Nephron (organoid): Measurements from ENCODE around the gene UBA5.

Experiments
- H3K27ac Mint-ChIP-seq, 3 experiments: 2 replicates each; pipeline ENCODE4 v1.8.0; 2020; ENCODE audit warnings: mixed read lengths in 3 of 3, mild to moderate bottlenecking in 2 of 3, moderate library complexity in 1 of 3
- H3K27me3 Mint-ChIP-seq: 2 replicates; pipeline ENCODE4 v1.8.0; 2021; ENCODE audit warnings: low read depth, mild to moderate bottlenecking, moderate library complexity, mixed read lengths
- H3K36me3 Mint-ChIP-seq: 2 replicates; pipeline ENCODE4 v1.8.0; 2020; ENCODE audit warnings: low read depth, mixed read lengths
- H3K4me1 Mint-ChIP-seq: 2 replicates; pipeline ENCODE4 v1.8.0; 2020; ENCODE audit warnings: mixed read lengths
- H3K4me3 Mint-ChIP-seq, 3 experiments: 2 replicates each; pipeline ENCODE4 v1.8.0; 2020; ENCODE audit warnings: mild to moderate bottlenecking in 3 of 3, mixed read lengths in 3 of 3, moderate library complexity in 2 of 3
- H3K9me3 Mint-ChIP-seq: 2 replicates; pipeline ENCODE4 v1.8.0; 2020; ENCODE audit warnings: mixed read lengths
- TF ChIP-seq, protein P1 (sequence below), 3 experiments: fragments of 200-600 bp; sonication (generic); IDR thresholded peaks; one replicate each; pipeline ENCODE4 v1.5.0; 2021; ENCODE audit warnings: antibody characterized with exemption in 3 of 3; ENCODE audit not compliant: unreplicated experiment in 3 of 3

The UBA5 gene

DNA sequence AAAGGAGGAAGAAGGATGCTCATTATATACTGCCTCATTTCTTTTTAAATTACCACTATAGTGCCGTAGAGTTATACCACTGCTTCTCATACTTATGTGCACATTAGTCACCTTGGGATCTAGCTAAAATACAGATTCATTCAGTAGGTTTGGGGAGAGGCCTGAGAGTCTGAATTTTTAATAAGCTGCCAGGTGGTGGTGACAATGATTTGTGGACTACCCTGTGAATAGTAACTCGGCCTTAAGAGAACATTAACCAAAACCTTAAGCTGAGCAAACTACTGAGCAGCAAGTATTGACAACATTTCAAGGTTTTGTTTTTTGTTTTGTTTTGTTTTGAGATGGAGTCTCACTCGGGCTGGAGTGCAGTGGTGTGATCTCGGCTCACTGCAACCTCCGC lies 19.8 kb downstream of the UBA5 start:
- Mint-ChIP-seq H3K4me1 (no peaks in the 10 kb centered on the region), H3K27ac (peak overlapping the region in 1 of 3 experiments; percentile 6), H3K4me3 (no peak overlapping the region), H3K27me3 (no peaks in the 10 kb centered on the region), H3K36me3 (peaks cover 57% of the 10 kb centered on the region), H3K9me3 (no peaks in the 10 kb centered on the region)
- TF ChIP-seq, protein P1, sequence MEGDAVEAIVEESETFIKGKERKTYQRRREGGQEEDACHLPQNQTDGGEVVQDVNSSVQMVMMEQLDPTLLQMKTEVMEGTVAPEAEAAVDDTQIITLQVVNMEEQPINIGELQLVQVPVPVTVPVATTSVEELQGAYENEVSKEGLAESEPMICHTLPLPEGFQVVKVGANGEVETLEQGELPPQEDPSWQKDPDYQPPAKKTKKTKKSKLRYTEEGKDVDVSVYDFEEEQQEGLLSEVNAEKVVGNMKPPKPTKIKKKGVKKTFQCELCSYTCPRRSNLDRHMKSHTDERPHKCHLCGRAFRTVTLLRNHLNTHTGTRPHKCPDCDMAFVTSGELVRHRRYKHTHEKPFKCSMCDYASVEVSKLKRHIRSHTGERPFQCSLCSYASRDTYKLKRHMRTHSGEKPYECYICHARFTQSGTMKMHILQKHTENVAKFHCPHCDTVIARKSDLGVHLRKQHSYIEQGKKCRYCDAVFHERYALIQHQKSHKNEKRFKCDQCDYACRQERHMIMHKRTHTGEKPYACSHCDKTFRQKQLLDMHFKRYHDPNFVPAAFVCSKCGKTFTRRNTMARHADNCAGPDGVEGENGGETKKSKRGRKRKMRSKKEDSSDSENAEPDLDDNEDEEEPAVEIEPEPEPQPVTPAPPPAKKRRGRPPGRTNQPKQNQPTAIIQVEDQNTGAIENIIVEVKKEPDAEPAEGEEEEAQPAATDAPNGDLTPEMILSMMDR (IDR thresholded peaks at IDR 0.05; ENCODE audit: unreplicated experiment in 3 of 3) = no peak

DNA sequence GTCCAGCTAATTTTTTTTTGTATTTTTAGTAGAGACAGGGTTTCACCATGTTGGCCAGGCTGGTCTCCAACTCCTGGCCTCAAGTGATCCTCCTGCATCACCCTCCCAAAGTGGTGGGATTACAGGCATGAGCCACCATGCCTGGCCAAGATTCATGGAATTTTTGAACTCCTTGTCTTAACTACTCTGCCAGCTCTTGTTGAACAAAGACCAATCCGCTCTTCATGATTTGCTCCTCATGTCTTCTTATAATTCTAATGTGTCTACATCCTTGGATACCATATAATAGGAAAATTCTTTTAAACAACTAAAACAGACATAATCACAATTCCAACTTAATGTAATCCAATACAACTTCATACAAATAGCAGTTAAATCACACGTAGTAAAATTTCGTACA lies 21.3 kb downstream of the UBA5 start:
- H3K27me3 Mint-ChIP-seq = no peaks in the 10 kb centered on the region
- no peaks in the 10 kb centered on the region for H3K4me1 Mint-ChIP-seq
- H3K27ac Mint-ChIP-seq = no peak overlapping the region
- no peaks in the 10 kb centered on the region for H3K9me3 Mint-ChIP-seq
- TF ChIP-seq, protein P1 (IDR thresholded peaks at IDR 0.05; ENCODE audit: unreplicated experiment in 3 of 3) = no peak
- H3K36me3 Mint-ChIP-seq = peaks cover 54% of the 10 kb centered on the region
- H3K4me3 Mint-ChIP-seq = no peak overlapping the region

DNA sequence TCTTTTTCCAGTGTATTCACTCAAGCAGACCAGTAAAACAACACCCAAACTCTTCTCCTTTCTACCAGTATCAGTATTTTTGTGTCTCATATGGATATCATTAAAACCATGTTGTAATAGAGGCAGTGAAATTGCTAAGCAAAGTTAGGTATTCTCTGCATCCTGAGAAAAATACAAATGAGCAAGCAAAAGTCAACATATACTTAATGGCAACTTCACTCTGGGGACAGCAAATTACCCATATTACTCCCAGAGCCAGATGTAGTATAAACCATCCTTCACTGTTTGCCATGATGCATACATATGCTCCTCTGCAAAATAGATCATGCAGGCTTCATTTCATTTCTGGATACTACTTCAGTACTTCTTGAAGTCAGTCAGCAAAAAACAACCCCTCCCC lies 22.1 kb downstream of the UBA5 start:
- Mint-ChIP-seq H3K36me3 (peaks cover 51% of the 10 kb centered on the region), H3K9me3 (no peaks in the 10 kb centered on the region), H3K4me1 (no peaks in the 10 kb centered on the region), H3K27ac (peak overlapping the region in 1 of 3 experiments; percentile 56), H3K27me3 (no peaks in the 10 kb centered on the region), H3K4me3 (no peak overlapping the region)
- TF ChIP-seq, protein P1 (IDR thresholded peaks at IDR 0.05; ENCODE audit: unreplicated experiment in 3 of 3) = no peak

DNA sequence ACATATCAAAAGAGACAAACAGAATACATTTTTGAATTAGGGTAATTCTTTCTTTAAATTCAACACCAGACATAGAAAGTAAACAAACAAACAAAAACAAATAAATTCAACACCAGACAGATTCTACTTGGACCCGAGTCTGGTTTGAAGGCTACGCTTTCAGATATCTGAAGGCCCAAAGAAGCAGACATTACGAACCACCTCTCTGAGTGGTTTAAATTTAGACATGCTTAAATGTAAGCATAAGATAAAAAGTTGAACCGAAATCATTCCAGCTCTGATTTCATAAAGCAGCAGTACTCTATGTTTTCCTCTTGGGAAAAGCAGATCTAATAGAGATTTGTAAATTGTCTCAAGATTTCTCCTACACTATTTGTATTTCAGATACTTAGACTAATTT lies 29.9 kb downstream of the UBA5 start:
- Mint-ChIP-seq H3K27ac (no peak overlapping the region), H3K9me3 (no peaks in the 10 kb centered on the region), H3K36me3 (peaks cover 44% of the 10 kb centered on the region), H3K4me3 (no peak overlapping the region), H3K27me3 (no peaks in the 10 kb centered on the region), H3K4me1 (no peaks in the 10 kb centered on the region)
- TF ChIP-seq, protein P1 (IDR thresholded peaks at IDR 0.05; ENCODE audit: unreplicated experiment in 3 of 3) = no peak

DNA sequence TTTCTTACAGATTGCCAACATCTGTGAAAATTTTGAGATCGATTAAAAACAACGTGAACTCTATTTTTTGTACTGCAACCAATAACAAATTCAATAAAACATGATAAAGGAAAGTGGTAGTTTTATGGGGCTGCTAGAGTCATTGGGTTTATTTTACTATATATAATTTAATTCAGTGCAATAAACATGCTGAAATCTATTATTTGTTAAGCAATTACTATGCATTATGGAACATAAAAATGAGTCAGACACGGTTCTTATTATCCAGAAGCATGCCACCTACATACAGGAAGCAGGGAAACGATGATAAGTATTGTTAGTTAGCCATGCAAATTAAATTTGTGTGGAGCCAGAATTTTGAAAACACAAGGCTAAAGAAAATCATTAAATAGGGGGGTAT lies 34.9 kb downstream of the UBA5 start:
- TF ChIP-seq, protein P1 (IDR thresholded peaks at IDR 0.05; ENCODE audit: unreplicated experiment in 3 of 3) = no peak
- H3K4me3 Mint-ChIP-seq = no peak overlapping the region
- H3K27ac Mint-ChIP-seq = no peak overlapping the region
- peaks cover 55% of the 10 kb centered on the region for H3K36me3 Mint-ChIP-seq
- no peaks in the 10 kb centered on the region for H3K4me1 Mint-ChIP-seq
- no peaks in the 10 kb centered on the region for H3K9me3 Mint-ChIP-seq
- H3K27me3 Mint-ChIP-seq = no peaks in the 10 kb centered on the region

DNA sequence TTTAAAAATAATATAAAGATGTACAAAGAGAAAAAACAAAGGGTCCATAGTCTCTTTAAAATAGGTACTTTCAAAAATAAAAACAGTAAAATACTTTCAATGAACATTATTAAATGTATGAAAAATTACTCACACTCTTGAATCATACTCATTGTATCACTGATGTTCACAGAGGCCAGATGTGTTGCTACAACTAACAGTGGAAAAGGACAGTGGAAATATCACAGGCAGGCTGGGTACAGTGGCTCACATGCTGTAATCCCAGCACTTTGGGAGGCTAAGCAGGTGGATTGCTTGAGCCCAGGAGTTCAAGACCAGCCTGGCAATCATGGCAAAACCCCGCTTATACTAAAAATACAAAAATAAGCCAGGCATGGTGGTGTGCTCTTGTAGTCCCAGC lies 35.3 kb downstream of the UBA5 start:
- Mint-ChIP-seq H3K4me3 (no peak overlapping the region), H3K9me3 (no peaks in the 10 kb centered on the region), H3K4me1 (no peaks in the 10 kb centered on the region), H3K27me3 (no peaks in the 10 kb centered on the region), H3K36me3 (peaks cover 57% of the 10 kb centered on the region), H3K27ac (no peak overlapping the region)
- TF ChIP-seq, protein P1 (IDR thresholded peaks at IDR 0.05; ENCODE audit: unreplicated experiment in 3 of 3) = no peak
